NOMO-1 (cell line): ENCODE data around the gene CT45A5.
"Not testable (repeated sequence)": the region's sequence is repeated elsewhere in the genome, so short reads cannot be mapped to it uniquely, and the experiment has no call there.

Experiments used
- DNase-seq, 2 experiments: peaks; one replicate each; lab custom pipeline; 2025; ENCODE audit not compliant: unreplicated experiment in 2 of 2; lab: John Stamatoyannopoulos, UW

The CT45A5 gene

GRCh38 chrX:135785403-135785802, at the start of gene CT45A5:
Gene CT45A5, minus strand, starts transcription at chrX:135785503. Its CDS starts 3,774 bp downstream, at chrX:135781729.
- not testable (repeated sequence) for DNase-seq

DNA sequence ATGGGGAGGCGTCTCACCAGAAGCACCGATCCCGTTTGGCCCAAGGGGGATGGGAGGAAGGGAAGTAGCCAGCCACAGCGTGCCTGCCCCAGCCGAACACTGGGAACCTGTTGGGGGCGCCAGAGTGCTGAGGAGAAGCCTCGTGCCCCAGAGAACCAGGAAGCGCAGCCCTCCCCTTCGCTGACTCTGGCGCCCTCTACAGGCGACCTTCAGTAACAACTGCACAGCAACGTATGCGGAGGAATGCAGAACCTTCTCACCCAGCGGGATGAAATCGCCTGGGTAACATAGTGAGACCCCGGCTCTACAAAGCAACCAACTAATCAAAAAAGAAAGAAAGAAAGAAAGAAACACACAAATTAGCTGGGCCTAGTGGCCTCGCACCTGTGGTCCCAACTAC, 34.6 kb upstream of the CT45A5 start, which contains the start of gene CT45A2:
CT45A2 (minus strand) TSS at position 101 of the 400 bp plus-strand sequence. CDS start 3,747 bp downstream, outside the sequence.
- DNase-seq, result not testable (repeated sequence)

DNA sequence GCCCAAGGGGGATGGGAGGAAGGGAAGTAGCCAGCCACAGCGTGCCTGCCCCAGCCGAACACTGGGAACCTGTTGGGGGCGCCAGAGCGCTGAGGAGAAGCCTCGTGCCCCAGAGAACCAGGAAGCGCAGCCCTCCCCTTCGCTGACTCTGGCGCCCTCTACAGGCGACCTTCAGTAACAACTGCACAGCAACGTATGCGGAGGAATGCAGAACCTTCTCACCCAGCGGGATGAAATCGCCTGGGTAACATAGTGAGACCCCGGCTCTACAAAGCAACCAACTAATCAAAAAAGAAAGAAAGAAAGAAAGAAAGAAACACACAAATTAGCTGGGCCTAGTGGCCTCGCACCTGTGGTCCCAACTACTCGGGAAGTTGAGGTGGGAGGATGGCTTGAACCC, 17.4 kb upstream of the CT45A5 start, which contains the start of gene CT45A6:
CT45A6 (minus strand) TSS at position 101 of the 400 bp plus-strand sequence. CDS start 3,794 bp downstream, outside the sequence.
- DNase-seq, result not testable (repeated sequence)

DNA sequence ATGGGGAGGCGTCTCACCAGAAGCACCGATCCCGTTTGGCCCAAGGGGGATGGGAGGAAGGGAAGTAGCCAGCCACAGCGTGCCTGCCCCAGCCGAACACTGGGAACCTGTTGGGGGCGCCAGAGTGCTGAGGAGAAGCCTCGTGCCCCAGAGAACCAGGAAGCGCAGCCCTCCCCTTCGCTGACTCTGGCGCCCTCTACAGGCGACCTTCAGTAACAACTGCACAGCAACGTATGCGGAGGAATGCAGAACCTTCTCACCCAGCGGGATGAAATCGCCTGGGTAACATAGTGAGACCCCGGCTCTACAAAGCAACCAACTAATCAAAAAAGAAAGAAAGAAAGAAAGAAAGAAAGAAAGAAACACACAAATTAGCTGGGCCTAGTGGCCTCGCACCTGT, 17.2 kb downstream of the CT45A5 start, which contains the start of gene CT45A3:
CT45A3 (minus strand) TSS at position 101 of the 400 bp plus-strand sequence. CDS start 3,747 bp downstream, outside the sequence.
- DNase-seq, result not testable (repeated sequence)

- DNase-seq, result not testable (repeated sequence)
These were observed 40.6 kb downstream of the CT45A5 start for GRCh38 chrX:135744739-135745138.

GRCh38 chrX:135741192-135741715, 44.0 kb downstream of the CT45A5 start:
- no peak for DNase-seq

GRCh38 chrX:135740681-135741149, 44.6 kb downstream of the CT45A5 start:
- no peak for DNase-seq

GRCh38 chrX:135737366-135738071, 47.8 kb downstream of the CT45A5 start:
- no peak for DNase-seq

DNA sequence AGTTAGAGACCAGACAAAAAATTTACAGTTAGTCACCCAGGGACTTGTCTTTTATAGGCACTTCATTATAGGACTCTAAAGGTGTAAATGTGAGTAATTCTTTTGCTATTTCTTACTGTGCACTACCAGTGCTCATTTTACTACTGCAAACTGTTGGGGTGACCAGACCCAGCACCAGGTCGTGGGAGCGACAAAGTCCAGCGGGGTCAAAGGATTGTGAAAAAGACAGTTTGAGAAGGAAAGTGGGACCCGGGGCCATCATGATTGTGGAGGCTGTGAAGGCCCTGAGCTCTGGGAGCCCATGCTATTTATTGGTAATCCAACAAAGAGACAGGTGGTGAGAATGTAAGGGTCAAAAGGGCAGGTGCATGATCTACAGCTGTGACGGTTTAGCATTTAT, 50.6 kb downstream of the CT45A5 start:
- DNase-seq, result not testable (repeated sequence)
